Neural progenitor cell (in vitro differentiated cells): ENCODE data around the gene LDLRAD4.

Source experiments
- CTCF ChIP-seq: fragments of 200-600 bp; sonication (generic); IDR thresholded peaks from 2 replicates; pipeline ENCODE4 v1.5.1; 2017; ENCODE audit warnings: antibody characterized with exemption, mild to moderate bottlenecking
- EZH2 ChIP-seq: fragments of 200-600 bp; sonication (generic); IDR thresholded peaks from 2 replicates; pipeline ENCODE4 v1.6.1; 2017; ENCODE audit warnings: antibody characterized with exemption, mild to moderate bottlenecking, moderate library complexity
- EZH2phosphoT487 ChIP-seq: fragments of 200-600 bp; sonication (generic); IDR thresholded peaks from 2 replicates; pipeline ENCODE4 v1.6.1; 2017; ENCODE audit warnings: antibody characterized with exemption

- no peak for TF ChIP-seq EZH2phosphoT487
- no peak for TF ChIP-seq CTCF
- no peak for TF ChIP-seq EZH2
Measured at GRCh38 chr18:13537022-13537780, 318.6 kb downstream of the LDLRAD4 start.
